HG02970 (cell line): Measurements from ENCODE around the gene MRPS10.
"Not testable (repeated sequence)": the region's sequence is repeated elsewhere in the genome, so short reads cannot be mapped to it uniquely, and the experiment has no call there.

Source experiments
- ATAC-seq: cut with Tn5 transposase; IDR thresholded peaks from one replicate; pipeline ENCODE4 v1.9.1; 2021; ENCODE audit warnings: mild to moderate bottlenecking, moderate library complexity, moderate number of reproducible peaks; ENCODE audit not compliant: unreplicated experiment, low FRiP score

Gene MRPS10

GRCh38 chr6:42182101-42182500, 35.6 kb downstream of the MRPS10 start:
- no peak for ATAC-seq

- no peak for ATAC-seq
Observed at GRCh38 chr6:42179945-42180313, 37.7 kb downstream of the MRPS10 start.

- no peak for ATAC-seq
Observed at GRCh38 chr6:42179261-42179944, 38.3 kb downstream of the MRPS10 start.

GRCh38 chr6:42177514-42178364, 39.9 kb downstream of the MRPS10 start:
- ATAC-seq = no peak

GRCh38 chr6:42176981-42177380, 40.7 kb downstream of the MRPS10 start:
- ATAC-seq = no peak

- ATAC-seq = no peak
Observed at GRCh38 chr6:42175860-42176259, 41.8 kb downstream of the MRPS10 start.

GRCh38 chr6:42173101-42173500, 44.6 kb downstream of the MRPS10 start, which contains the start of gene GUCA1A:
TSS of gene GUCA1A (plus strand) at chr6:42173364. CDS start at chr6:42173614, 250 bp downstream.
- ATAC-seq = no peak

- ATAC-seq = no peak
Observed at GRCh38 chr6:42171813-42172581, 45.7 kb downstream of the MRPS10 start.

- ATAC-seq = not testable (repeated sequence)
Observed at GRCh38 chr6:42169780-42170179, 47.9 kb downstream of the MRPS10 start.

GRCh38 chr6:42168650-42169049, 49.0 kb downstream of the MRPS10 start:
- ATAC-seq = no peak

- no peak for ATAC-seq
Observed at GRCh38 chr6:42166444-42167141, 51.1 kb downstream of the MRPS10 start.

- no peak for ATAC-seq
Observed at GRCh38 chr6:42165016-42165415, 52.6 kb downstream of the MRPS10 start.

- ATAC-seq = no peak
Observed at GRCh38 chr6:42163981-42164380, 53.7 kb downstream of the MRPS10 start.

- no peak for ATAC-seq
Observed at GRCh38 chr6:42162812-42163211, 54.8 kb downstream of the MRPS10 start.

- no peak for ATAC-seq
Observed at GRCh38 chr6:42162384-42162783, 55.3 kb downstream of the MRPS10 start.

GRCh38 chr6:42159431-42160024, 58.1 kb downstream of the MRPS10 start:
- no peak for ATAC-seq

GRCh38 chr6:42158631-42159030, 59.0 kb downstream of the MRPS10 start:
- no peak for ATAC-seq

GRCh38 chr6:42158011-42158410, 59.6 kb downstream of the MRPS10 start:
- no peak for ATAC-seq
